ENCODE results near the gene KPNA5.

The KPNA5 gene

DNA sequence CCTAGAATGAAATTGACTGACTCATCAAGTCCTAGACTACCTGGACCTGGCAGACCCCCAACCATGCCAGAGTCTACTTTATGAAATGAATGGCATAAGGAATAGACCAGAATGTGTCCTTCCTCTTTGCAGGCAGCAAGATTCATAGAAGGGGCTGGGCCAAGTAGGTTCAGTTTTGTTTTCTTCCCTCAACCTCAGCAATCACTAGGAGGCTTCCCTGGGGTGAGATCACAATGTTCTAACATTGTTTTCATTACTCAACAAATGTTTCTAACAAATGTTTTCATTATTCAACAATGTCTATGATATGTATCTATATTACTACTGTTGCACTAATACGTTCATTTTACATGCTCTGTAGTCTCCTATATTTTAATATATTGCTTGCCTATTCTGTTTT is 92.9 kb downstream of the KPNA5 start:
- TF ChIP-seq CTCF (IDR thresholded peaks at IDR 0.05; ENCODE audit: low read depth, low read length, poor library complexity, severe bottlenecking) (no peak), EZH2phosphoT487 (IDR thresholded peaks at IDR 0.05; ENCODE audit: borderline replicate concordance, low read length) (no peak)
- Histone ChIP-seq H3K9me3 (ENCODE audit: control insufficient read depth, insufficient read depth, low read length) (no peaks in the 10 kb centered on the region), H3F3A (ENCODE audit: control insufficient read depth, insufficient read depth) (no peaks in the 10 kb centered on the region), H4K20me1 (ENCODE audit: control insufficient read depth, insufficient read depth, low read depth, low read length) (no peaks in the 10 kb centered on the region), H3K79me2 (ENCODE audit: control insufficient read depth, low read length) (no peaks in the 10 kb centered on the region), H3K27me3 (ENCODE audit: control insufficient read depth, low read length) (0 out of 2 replicates have a peak, but pooled peaks cover 2% of the 10 kb centered on the region), H3K4me2 (ENCODE audit: low read length) (no peak overlapping the region), H3K27ac (ENCODE audit: low read depth, low read length) (no peak overlapping the region), H3K4me3 (ENCODE audit: low read length) (no peak overlapping the region), H3K9me2 (replicated peaks; ENCODE audit: control insufficient read depth, low read length) (no peaks in the 10 kb centered on the region), H3K36me3 (ENCODE audit: control insufficient read depth, low read length) (no peaks in the 10 kb centered on the region), H3K4me1 (ENCODE audit: control insufficient read depth, low read length) (no peaks in the 10 kb centered on the region)

- peak; percentile 47 for TF ChIP-seq CTCF (IDR thresholded peaks at IDR 0.05; ENCODE audit: low read depth, low read length, poor library complexity, severe bottlenecking)
- TF ChIP-seq EZH2phosphoT487 (IDR thresholded peaks at IDR 0.05; ENCODE audit: borderline replicate concordance, low read length) = no peak
- Histone ChIP-seq H4K20me1 (ENCODE audit: control insufficient read depth, insufficient read depth, low read depth, low read length) (no peaks in the 10 kb centered on the region), H3K79me2 (ENCODE audit: control insufficient read depth, low read length) (no peaks in the 10 kb centered on the region), H3K36me3 (ENCODE audit: control insufficient read depth, low read length) (no peaks in the 10 kb centered on the region), H3K27me3 (ENCODE audit: control insufficient read depth, low read length) (peaks cover 2% of the 10 kb centered on the region; the same call in 1 of the 2 replicates), H3K27ac (ENCODE audit: low read depth, low read length) (no peak overlapping the region), H3K4me3 (ENCODE audit: low read length) (no peak overlapping the region), H3K9me3 (ENCODE audit: control insufficient read depth, insufficient read depth, low read length) (no peaks in the 10 kb centered on the region), H3F3A (ENCODE audit: control insufficient read depth, insufficient read depth) (no peaks in the 10 kb centered on the region; the same call in 1 of the 2 replicates), H3K9me2 (replicated peaks; ENCODE audit: control insufficient read depth, low read length) (no peaks in the 10 kb centered on the region), H3K4me1 (ENCODE audit: control insufficient read depth, low read length) (no peaks in the 10 kb centered on the region), H3K4me2 (ENCODE audit: low read length) (no peak overlapping the region)
Measured at GRCh38 chr6:116779573-116780164, 98.7 kb downstream of the KPNA5 start.

GRCh38 chr6:116783852-116784251 is 102.8 kb downstream of the KPNA5 start:
- TF ChIP-seq CTCF (IDR thresholded peaks at IDR 0.05; ENCODE audit: low read depth, low read length, poor library complexity, severe bottlenecking) = no peak
- no peak for TF ChIP-seq EZH2phosphoT487 (IDR thresholded peaks at IDR 0.05; ENCODE audit: borderline replicate concordance, low read length)
- Histone ChIP-seq H3K27me3 (ENCODE audit: control insufficient read depth, low read length) (peaks cover 4% of the 10 kb centered on the region; the same call in 1 of the 2 replicates), H4K20me1 (ENCODE audit: control insufficient read depth, insufficient read depth, low read depth, low read length) (no peaks in the 10 kb centered on the region), H3K4me2 (ENCODE audit: low read length) (no peak overlapping the region), H3K9me2 (replicated peaks; ENCODE audit: control insufficient read depth, low read length) (no peaks in the 10 kb centered on the region), H3K27ac (ENCODE audit: low read depth, low read length) (no peak overlapping the region), H3K4me1 (ENCODE audit: control insufficient read depth, low read length) (no peaks in the 10 kb centered on the region), H3K9me3 (ENCODE audit: control insufficient read depth, insufficient read depth, low read length) (no peaks in the 10 kb centered on the region), H3K79me2 (ENCODE audit: control insufficient read depth, low read length) (no peaks in the 10 kb centered on the region), H3K36me3 (ENCODE audit: control insufficient read depth, low read length) (no peaks in the 10 kb centered on the region), H3F3A (ENCODE audit: control insufficient read depth, insufficient read depth) (no peaks in the 10 kb centered on the region; the same call in 1 of the 2 replicates), H3K4me3 (ENCODE audit: low read length) (no peak overlapping the region)
